ENCODE measurements around the gene RBM3. TPM values are rescaled to one million over a fixed set of nuclear protein-coding genes. Genes with fewer than 3 reads are reported as not detected.

Gene RBM3
- total RNA-seq, 2 donors from 2014 or later: 199 to 230 TPM

- Histone ChIP-seq H3K4me3 (peak overlapping the region; percentile 89), H3K36me3 (peaks cover 26% of the 10 kb centered on the region), H3K9me3 (no peaks in the 10 kb centered on the region), H3K27me3 (replicated peaks; ENCODE audit: insufficient read depth) (no peaks in the 10 kb centered on the region), H3K27ac (peak overlapping the region; percentile 99), H3K4me1 (ENCODE audit: control insufficient read depth in 1 of 2, low read depth in 2 of 2) (peaks cover 14 to 21% of the 10 kb centered on the region in 2 donors)
- DNase-seq (ENCODE audit: low spot score): no peak
- ATAC-seq (ENCODE audit: insufficient number of reproducible peaks, low FRiP score, low read depth): no peak
- TF ChIP-seq CTCF (IDR thresholded peaks at IDR 0.05): no peak
Observed at GRCh38 chrX:48576108-48576507, 1.8 kb downstream of the RBM3 start.

GRCh38 chrX:48578661-48579128 lies 4.4 kb downstream of the RBM3 start:
- Histone ChIP-seq H3K27me3 (replicated peaks; ENCODE audit: insufficient read depth) (no peaks in the 10 kb centered on the region), H3K27ac (no peak overlapping the region), H3K9me3 (no peaks in the 10 kb centered on the region), H3K4me3 (no peak overlapping the region), H3K36me3 (peaks cover 26% of the 10 kb centered on the region), H3K4me1 (ENCODE audit: control insufficient read depth in 1 of 2, low read depth in 2 of 2) (peaks cover 14 to 21% of the 10 kb centered on the region in 2 donors)
- ATAC-seq (ENCODE audit: insufficient number of reproducible peaks, low FRiP score, low read depth) (no peak), DNase-seq (ENCODE audit: low spot score) (no peak)
- no peak for TF ChIP-seq CTCF (IDR thresholded peaks at IDR 0.05)

- peaks cover 26% of the 10 kb centered on the region for H3K36me3 ChIP-seq
- no peak overlapping the region for H3K4me3 ChIP-seq
- no peak overlapping the region for H3K27ac ChIP-seq
- no peaks in the 10 kb centered on the region for H3K27me3 ChIP-seq (replicated peaks; ENCODE audit: insufficient read depth)
- peaks cover 14 to 21% of the 10 kb centered on the region in 2 donors for H3K4me1 ChIP-seq (ENCODE audit: control insufficient read depth in 1 of 2, low read depth in 2 of 2)
- TF ChIP-seq CTCF (IDR thresholded peaks at IDR 0.05): no peak
- no peaks in the 10 kb centered on the region for H3K9me3 ChIP-seq
- no peak for ATAC-seq (ENCODE audit: insufficient number of reproducible peaks, low FRiP score, low read depth)
- no peak for DNase-seq (ENCODE audit: low spot score)
Observed at GRCh38 chrX:48579259-48579658, 5.0 kb downstream of the RBM3 start.

GRCh38 chrX:48580662-48581061 lies 6.4 kb downstream of the RBM3 start:
- no peak overlapping the region for H3K27ac ChIP-seq
- H3K9me3 ChIP-seq: no peaks in the 10 kb centered on the region
- no peak for DNase-seq (ENCODE audit: low spot score)
- TF ChIP-seq CTCF (IDR thresholded peaks at IDR 0.05): no peak
- no peaks in the 10 kb centered on the region for H3K27me3 ChIP-seq (replicated peaks; ENCODE audit: insufficient read depth)
- ATAC-seq (ENCODE audit: insufficient number of reproducible peaks, low FRiP score, low read depth): no peak
- peaks cover 9 to 14% of the 10 kb centered on the region in 2 donors for H3K4me1 ChIP-seq (ENCODE audit: control insufficient read depth in 1 of 2, low read depth in 2 of 2)
- H3K4me3 ChIP-seq: no peak overlapping the region
- peaks cover 22% of the 10 kb centered on the region for H3K36me3 ChIP-seq

GRCh38 chrX:48584698-48585097 lies 10.4 kb downstream of the RBM3 start:
- ATAC-seq (ENCODE audit: insufficient number of reproducible peaks, low FRiP score, low read depth) (no peak), DNase-seq (ENCODE audit: low spot score) (no peak)
- Histone ChIP-seq H3K27ac (no peak overlapping the region), H3K4me3 (no peak overlapping the region), H3K9me3 (no peaks in the 10 kb centered on the region), H3K27me3 (replicated peaks; ENCODE audit: insufficient read depth) (no peaks in the 10 kb centered on the region), H3K4me1 (ENCODE audit: control insufficient read depth in 1 of 2, low read depth in 2 of 2) (no peaks in the 10 kb centered on the region), H3K36me3 (no peaks in the 10 kb centered on the region)
- no peak for TF ChIP-seq CTCF (IDR thresholded peaks at IDR 0.05)

Measured in thoracic aorta (tissue), 2 donors.